Measurements from ENCODE around the gene GLYATL1B.

- TF ChIP-seq CTCF (IDR thresholded peaks at IDR 0.05) (no peak), POLR2A (IDR thresholded peaks at IDR 0.05) (no peak)
Observed at GRCh38 chr11:59137190-59137589, 51.1 kb downstream of the GLYATL1B start.
